ENCODE data around the gene NKD2. TPM values are rescaled to one million over a fixed set of nuclear protein-coding genes. Genes with fewer than 3 reads are reported as not detected.

The NKD2 gene
- total RNA-seq, 1 donor from 2014 or later: 0.26 TPM

- no peak for DNase-seq (ENCODE audit: low read depth)
- peaks cover under 1% of the 10 kb centered on the region for H3K27me3 ChIP-seq (ENCODE audit: control insufficient read depth, insufficient read depth, low read length)
- H3K4me3 ChIP-seq (ENCODE audit: low read depth, low read length): no peak overlapping the region
- H3K36me3 ChIP-seq (ENCODE audit: control insufficient read depth, insufficient read depth, low read length): no peaks in the 10 kb centered on the region
- FAIRE-seq: no peak
- TF ChIP-seq CTCF (IDR thresholded peaks at IDR 0.05; ENCODE audit: insufficient read depth, low read length, severe bottlenecking): no peak
Measured at GRCh38 chr5:962386-962785, 46.2 kb upstream of the NKD2 start.

- Histone ChIP-seq H3K27me3 (ENCODE audit: control insufficient read depth, insufficient read depth, low read length) (no peaks in the 10 kb centered on the region), H3K4me3 (ENCODE audit: low read depth, low read length) (no peak overlapping the region), H3K36me3 (ENCODE audit: control insufficient read depth, insufficient read depth, low read length) (no peaks in the 10 kb centered on the region)
- no peak for DNase-seq (ENCODE audit: low read depth)
- no peak for TF ChIP-seq CTCF (IDR thresholded peaks at IDR 0.05; ENCODE audit: insufficient read depth, low read length, severe bottlenecking)
- FAIRE-seq: no peak
Measured at GRCh38 chr5:962801-963200, 45.8 kb upstream of the NKD2 start.

GRCh38 chr5:963310-963672 lies 45.3 kb upstream of the NKD2 start:
- TF ChIP-seq CTCF (IDR thresholded peaks at IDR 0.05; ENCODE audit: insufficient read depth, low read length, severe bottlenecking): no peak
- no peak for FAIRE-seq
- H3K36me3 ChIP-seq (ENCODE audit: control insufficient read depth, insufficient read depth, low read length): no peaks in the 10 kb centered on the region
- no peaks in the 10 kb centered on the region for H3K27me3 ChIP-seq (ENCODE audit: control insufficient read depth, insufficient read depth, low read length)
- H3K4me3 ChIP-seq (ENCODE audit: low read depth, low read length): no peak overlapping the region
- DNase-seq (ENCODE audit: low read depth): no peak

- Histone ChIP-seq H3K36me3 (ENCODE audit: control insufficient read depth, insufficient read depth, low read length) (no peaks in the 10 kb centered on the region), H3K27me3 (ENCODE audit: control insufficient read depth, insufficient read depth, low read length) (no peaks in the 10 kb centered on the region), H3K4me3 (ENCODE audit: low read depth, low read length) (no peak overlapping the region)
- FAIRE-seq (no peak), DNase-seq (ENCODE audit: low read depth) (no peak)
- no peak for TF ChIP-seq CTCF (IDR thresholded peaks at IDR 0.05; ENCODE audit: insufficient read depth, low read length, severe bottlenecking)
Measured at GRCh38 chr5:963673-964531, 44.7 kb upstream of the NKD2 start.

- TF ChIP-seq CTCF (IDR thresholded peaks at IDR 0.05; ENCODE audit: insufficient read depth, low read length, severe bottlenecking): no peak
- H3K36me3 ChIP-seq (ENCODE audit: control insufficient read depth, insufficient read depth, low read length): no peaks in the 10 kb centered on the region
- no peaks in the 10 kb centered on the region for H3K27me3 ChIP-seq (ENCODE audit: control insufficient read depth, insufficient read depth, low read length)
- no peak overlapping the region for H3K4me3 ChIP-seq (ENCODE audit: low read depth, low read length)
- DNase-seq (ENCODE audit: low read depth) (no peak), FAIRE-seq (no peak)
Measured at GRCh38 chr5:964821-965220, 43.8 kb upstream of the NKD2 start.
